KMS-11 (cell line): Measurements from ENCODE around the gene CRIM1.

Experiments used
- H2AFZ ChIP-seq: fragments of 200-600 bp; sonication (generic); 2 replicates; pipeline ENCODE4 v1.6.1; 2016; ENCODE audit warnings: antibody characterized with exemption, mixed run types, low read depth
- H3K27ac ChIP-seq: fragments of 200-600 bp; sonication (generic); 2 replicates; pipeline ENCODE4 v1.6.1; 2016; ENCODE audit warnings: mild to moderate bottlenecking, mixed run types
- H3K27me3 ChIP-seq: fragments of 200-600 bp; sonication (generic); 2 replicates; pipeline ENCODE4 v1.6.1; 2017; ENCODE audit warnings: mild to moderate bottlenecking, low read depth, mixed run types, moderate library complexity; ENCODE audit not compliant: insufficient read depth
- H3K36me3 ChIP-seq: fragments of 200-600 bp; sonication (generic); 2 replicates; pipeline ENCODE4 v1.6.1; 2017; ENCODE audit warnings: mild to moderate bottlenecking, mixed run types; ENCODE audit not compliant: insufficient read depth
- H3K4me1 ChIP-seq: fragments of 200-600 bp; sonication (generic); 2 replicates; pipeline ENCODE4 v1.6.1; 2016; ENCODE audit warnings: mild to moderate bottlenecking, low read depth, mixed run types; ENCODE audit not compliant: poor library complexity, severe bottlenecking
- H3K4me2 ChIP-seq: fragments of 200-600 bp; sonication (generic); 2 replicates; pipeline ENCODE4 v1.7.0; 2016; ENCODE audit warnings: mild to moderate bottlenecking, mixed run types
- H3K4me3 ChIP-seq: fragments of 200-600 bp; sonication (generic); IDR thresholded peaks from 2 replicates; pipeline ENCODE4 v1.6.1; 2017; ENCODE audit warnings: low read depth, low read length, mixed read lengths; ENCODE audit not compliant: insufficient read depth
- H3K79me2 ChIP-seq: fragments of 200-600 bp; sonication (generic); 2 replicates; pipeline ENCODE4 v1.6.1; 2016; ENCODE audit warnings: low read depth, mixed run types; ENCODE audit not compliant: insufficient read depth
- H3K9ac ChIP-seq: fragments of 200-600 bp; sonication (generic); 2 replicates; pipeline ENCODE4 v1.6.1; 2016; ENCODE audit warnings: mild to moderate bottlenecking, mixed run types
- H4K20me1 ChIP-seq: fragments of 200-600 bp; sonication (generic); 2 replicates; pipeline ENCODE4 v1.6.1; 2016; ENCODE audit warnings: mild to moderate bottlenecking, mixed run types; ENCODE audit not compliant: insufficient read depth
- CTCF ChIP-seq: fragments of 200-600 bp; sonication (generic); conservative IDR thresholded peaks from 2 replicates; pipeline ENCODE4 v1.6.1; 2017; ENCODE audit warnings: low read depth, mild to moderate bottlenecking, antibody characterized with exemption, low read length, moderate library complexity, mixed read lengths

CRIM1 gene

GRCh38 chr2:36573165-36573564 lies 217.6 kb downstream of the CRIM1 start:
- H3K27me3 ChIP-seq, result no peaks in the 10 kb centered on the region; the same call in none of the 2 replicates
- H4K20me1 ChIP-seq, result no peaks in the 10 kb centered on the region
- H2AFZ ChIP-seq, result no peak overlapping the region
- no peak overlapping the region for H3K4me2 ChIP-seq
- no peak for TF ChIP-seq CTCF
- no peaks in the 10 kb centered on the region for H3K79me2 ChIP-seq
- H3K27ac ChIP-seq, result no peak overlapping the region
- H3K4me3 ChIP-seq, result no peak overlapping the region
- no peaks in the 10 kb centered on the region for H3K4me1 ChIP-seq
- no peak overlapping the region for H3K9ac ChIP-seq
- no peaks in the 10 kb centered on the region for H3K36me3 ChIP-seq

- no peak overlapping the region for H3K27ac ChIP-seq
- H3K4me3 ChIP-seq, result no peak overlapping the region
- H3K79me2 ChIP-seq, result no peaks in the 10 kb centered on the region
- H2AFZ ChIP-seq, result no peak overlapping the region
- no peaks in the 10 kb centered on the region for H3K36me3 ChIP-seq
- H3K4me1 ChIP-seq, result no peaks in the 10 kb centered on the region
- no peaks in the 10 kb centered on the region for H4K20me1 ChIP-seq
- H3K9ac ChIP-seq, result no peak overlapping the region
- TF ChIP-seq CTCF, result no peak
- H3K4me2 ChIP-seq, result no peak overlapping the region
- no peaks in the 10 kb centered on the region; the same call in none of the 2 replicates for H3K27me3 ChIP-seq
Observed at GRCh38 chr2:36574560-36574959, 219.0 kb downstream of the CRIM1 start.

- no peak for TF ChIP-seq CTCF
- H2AFZ ChIP-seq, result no peak overlapping the region
- no peak overlapping the region for H3K27ac ChIP-seq
- no peak overlapping the region for H3K9ac ChIP-seq
- no peaks in the 10 kb centered on the region; the same call in none of the 2 replicates for H3K27me3 ChIP-seq
- H3K4me1 ChIP-seq, result no peaks in the 10 kb centered on the region
- no peaks in the 10 kb centered on the region for H3K79me2 ChIP-seq
- no peak overlapping the region for H3K4me2 ChIP-seq
- no peaks in the 10 kb centered on the region for H4K20me1 ChIP-seq
- H3K4me3 ChIP-seq, result no peak overlapping the region
- H3K36me3 ChIP-seq, result peaks cover 6% of the 10 kb centered on the region; the same call in 1 of the 2 replicates
Observed at GRCh38 chr2:36577884-36578283, 222.3 kb downstream of the CRIM1 start.

- Histone ChIP-seq H4K20me1 (no peaks in the 10 kb centered on the region), H3K27me3 (no peaks in the 10 kb centered on the region; the same call in none of the 2 replicates), H3K36me3 (peaks cover 6% of the 10 kb centered on the region; the same call in 1 of the 2 replicates), H3K4me1 (no peaks in the 10 kb centered on the region), H3K9ac (no peak overlapping the region), H2AFZ (no peak overlapping the region), H3K4me3 (no peak overlapping the region), H3K79me2 (no peaks in the 10 kb centered on the region), H3K27ac (no peak overlapping the region), H3K4me2 (no peak overlapping the region)
- TF ChIP-seq CTCF, result no peak
Observed at GRCh38 chr2:36578343-36579296, 223.0 kb downstream of the CRIM1 start.
